Testis (tissue), 2 donors: Measurements from ENCODE around the gene TTC7B.

Source experiments
- POLR2A ChIP-seq: fragments of 450-650 bp; IDR thresholded peaks from one replicate; pipeline ENCODE4 v1.6.1; 2017; ENCODE audit warnings: antibody characterized with exemption, mild to moderate bottlenecking, moderate library complexity
- TF ChIP-seq, protein P1 (sequence below), 3 experiments: fragments of 450-650 bp in 2 of 3; fragments of 200-600 bp in 1 of 3; sonication (generic) in 1 of 3; IDR thresholded peaks; one replicate each; pipeline ENCODE4 v1.5.1; 2016 to 2019; ENCODE audit warnings: antibody characterized with exemption in 3 of 3, mild to moderate bottlenecking in 2 of 3, moderate library complexity in 1 of 3

DNA sequence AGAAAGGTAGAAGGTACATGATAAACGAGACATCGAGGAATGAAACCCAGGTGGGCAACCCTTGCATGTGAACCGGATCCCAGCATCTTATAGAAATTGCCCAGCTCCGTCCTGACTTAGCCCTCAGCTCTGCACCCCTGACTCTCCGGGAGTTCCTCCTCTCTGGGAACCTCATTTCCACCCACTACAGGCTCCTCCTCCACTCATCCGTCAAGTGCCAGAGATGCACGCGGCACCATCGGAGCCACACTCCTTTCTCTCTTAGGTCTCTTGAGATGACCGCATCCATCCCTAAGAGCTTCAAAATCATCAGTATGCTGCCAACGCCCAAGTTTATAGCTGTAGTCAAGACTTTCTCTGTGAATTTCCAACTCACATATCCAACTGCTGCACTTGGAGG lies 84.7 kb downstream of the TTC7B start:
- TF ChIP-seq, protein P1, sequence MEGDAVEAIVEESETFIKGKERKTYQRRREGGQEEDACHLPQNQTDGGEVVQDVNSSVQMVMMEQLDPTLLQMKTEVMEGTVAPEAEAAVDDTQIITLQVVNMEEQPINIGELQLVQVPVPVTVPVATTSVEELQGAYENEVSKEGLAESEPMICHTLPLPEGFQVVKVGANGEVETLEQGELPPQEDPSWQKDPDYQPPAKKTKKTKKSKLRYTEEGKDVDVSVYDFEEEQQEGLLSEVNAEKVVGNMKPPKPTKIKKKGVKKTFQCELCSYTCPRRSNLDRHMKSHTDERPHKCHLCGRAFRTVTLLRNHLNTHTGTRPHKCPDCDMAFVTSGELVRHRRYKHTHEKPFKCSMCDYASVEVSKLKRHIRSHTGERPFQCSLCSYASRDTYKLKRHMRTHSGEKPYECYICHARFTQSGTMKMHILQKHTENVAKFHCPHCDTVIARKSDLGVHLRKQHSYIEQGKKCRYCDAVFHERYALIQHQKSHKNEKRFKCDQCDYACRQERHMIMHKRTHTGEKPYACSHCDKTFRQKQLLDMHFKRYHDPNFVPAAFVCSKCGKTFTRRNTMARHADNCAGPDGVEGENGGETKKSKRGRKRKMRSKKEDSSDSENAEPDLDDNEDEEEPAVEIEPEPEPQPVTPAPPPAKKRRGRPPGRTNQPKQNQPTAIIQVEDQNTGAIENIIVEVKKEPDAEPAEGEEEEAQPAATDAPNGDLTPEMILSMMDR (IDR thresholded peaks at IDR 0.05), result no peak
- no peak for TF ChIP-seq POLR2A
